Muscle of leg (tissue), 11 donors: ENCODE measurements around the gene SPRED1. TPM values are rescaled to one million over a fixed set of nuclear protein-coding genes. Genes with fewer than 3 reads are reported as not detected.

Source experiments
- DNase-seq: peaks from one replicate; pipeline ENCODE4 v3.0.0; 2013
- H3K27ac ChIP-seq: one replicate; pipeline ENCODE4 v1.5.1; 2013; ENCODE audit warnings: mild to moderate bottlenecking, low read length, control low read depth
- H3K27me3 ChIP-seq: one replicate; pipeline ENCODE4 v1.6.1; 2013; ENCODE audit warnings: low read length; ENCODE audit not compliant: control insufficient read depth, insufficient read depth
- H3K36me3 ChIP-seq: one replicate; pipeline ENCODE4 v1.6.1; 2013; ENCODE audit warnings: low read length; ENCODE audit not compliant: control insufficient read depth, insufficient read depth
- H3K4me1 ChIP-seq: one replicate; pipeline ENCODE4 v1.6.1; 2013; ENCODE audit warnings: low read length; ENCODE audit not compliant: control insufficient read depth, insufficient read depth
- H3K4me3 ChIP-seq: one replicate; pipeline ENCODE4 v1.5.1; 2013; ENCODE audit warnings: low read length, control low read depth
- H3K9me3 ChIP-seq: replicated peaks from 2 replicates; pipeline ENCODE4 v1.6.1; 2013; ENCODE audit warnings: low read depth, low read length; ENCODE audit not compliant: control insufficient read depth
- WGBS: methylation state at CpG from one replicate; pipeline ENCODE4 v1.1.5; 2013; ENCODE audit warnings: missing lambda C conversion rate; ENCODE audit not compliant: insufficient coverage; 5-methylcytosine and 5-hydroxymethylcytosine counted together
- polyA plus RNA-seq, 8 donors: library from polyadenylated mRNA; unstranded; fragments of 120-200 nt; gene quantifications; one replicate each; pipeline versions ENCODE4 v1.2.1 to v1.2.3, GENCODE V29; 2013; ENCODE audit warnings: inconsistent platforms in 1 of 8, low replicate concordance in 1 of 8; ENCODE audit not compliant: insufficient read length in 8 of 8, insufficient read depth in 1 of 8
- total RNA-seq: library from RNA; stranded (reverse); fragments of 120-200 nt; gene quantifications from one replicate; pipeline ENCODE4 v1.2.4, GENCODE V29; 2013

Gene SPRED1
- total and polyA plus RNA-seq, 9 donors = 21.4 to 50.5 (median 31.4) TPM

GRCh38 chr15:38213356-38213755, 39.3 kb upstream of the SPRED1 start:
- no peaks in the 10 kb centered on the region for H3K36me3 ChIP-seq
- H3K4me1 ChIP-seq = peaks cover 15% of the 10 kb centered on the region
- WGBS = 95% methylated on average over 2 of the region's 2 CpGs

GRCh38 chr15:38215707-38216106, 36.9 kb upstream of the SPRED1 start:
- no peaks in the 10 kb centered on the region for H3K36me3 ChIP-seq
- DNase-seq = no peak
- WGBS = 100% methylated on average over 1 of the region's 1 CpG
- no peaks in the 10 kb centered on the region for H3K27me3 ChIP-seq
- no peak overlapping the region for H3K27ac ChIP-seq
- no peaks in the 10 kb centered on the region for H3K9me3 ChIP-seq
- peaks cover 15% of the 10 kb centered on the region for H3K4me1 ChIP-seq
- no peak overlapping the region for H3K4me3 ChIP-seq

More at GRCh38 chr15:38213356-38213755, 39.3 kb upstream of the SPRED1 start:
- H3K27ac ChIP-seq = no peak overlapping the region
- H3K9me3 ChIP-seq = no peaks in the 10 kb centered on the region
- DNase-seq = no peak
- H3K4me3 ChIP-seq = no peak overlapping the region
- no peaks in the 10 kb centered on the region for H3K27me3 ChIP-seq

GRCh38 chr15:38216763-38217162, 35.9 kb upstream of the SPRED1 start:
- WGBS = 47% methylated on average over 3 of the region's 4 CpGs
- Histone ChIP-seq H3K36me3 (no peaks in the 10 kb centered on the region), H3K4me1 (peaks cover 15% of the 10 kb centered on the region), H3K27ac (peak overlapping the region; percentile 64), H3K9me3 (no peaks in the 10 kb centered on the region), H3K4me3 (no peak overlapping the region), H3K27me3 (no peaks in the 10 kb centered on the region)
- DNase-seq = no peak

GRCh38 chr15:38217191-38217595, 35.4 kb upstream of the SPRED1 start:
- Histone ChIP-seq H3K4me1 (peaks cover 15% of the 10 kb centered on the region), H3K27ac (peak overlapping the region; percentile 64), H3K9me3 (no peaks in the 10 kb centered on the region), H3K36me3 (no peaks in the 10 kb centered on the region), H3K4me3 (no peak overlapping the region), H3K27me3 (no peaks in the 10 kb centered on the region)
- no CpG with 5 or more reads among the region's 3 CpGs for WGBS
- DNase-seq = peak; percentile 83

- Histone ChIP-seq H3K27ac (peak overlapping the region; percentile 64), H3K9me3 (no peaks in the 10 kb centered on the region), H3K4me3 (no peak overlapping the region), H3K36me3 (no peaks in the 10 kb centered on the region), H3K27me3 (no peaks in the 10 kb centered on the region), H3K4me1 (peaks cover 13% of the 10 kb centered on the region)
- peak; percentile 87 for DNase-seq
- 60% methylated on average over 1 of the region's 3 CpGs for WGBS
Measured at GRCh38 chr15:38217788-38218609, 34.6 kb upstream of the SPRED1 start.

- no peak for DNase-seq
- WGBS = 89% methylated on average over 1 of the region's 3 CpGs
- no peaks in the 10 kb centered on the region for H3K27me3 ChIP-seq
- no peak overlapping the region for H3K4me3 ChIP-seq
- no peak overlapping the region for H3K27ac ChIP-seq
- no peaks in the 10 kb centered on the region for H3K36me3 ChIP-seq
- H3K4me1 ChIP-seq = peaks cover 13% of the 10 kb centered on the region
- no peaks in the 10 kb centered on the region for H3K9me3 ChIP-seq
Measured at GRCh38 chr15:38220606-38221273, 31.9 kb upstream of the SPRED1 start.

- no peak overlapping the region for H3K27ac ChIP-seq
- no peaks in the 10 kb centered on the region for H3K36me3 ChIP-seq
- WGBS = no CpG with 5 or more reads among the region's 2 CpGs
Measured at GRCh38 chr15:38224486-38224885, 28.1 kb upstream of the SPRED1 start.

GRCh38 chr15:38225381-38225780, 27.3 kb upstream of the SPRED1 start:
- H3K4me1 ChIP-seq = peaks cover 3% of the 10 kb centered on the region
- DNase-seq = no peak
- H3K27ac ChIP-seq = no peak overlapping the region
- no CpG with 5 or more reads among the region's 1 CpG for WGBS
- H3K9me3 ChIP-seq = no peaks in the 10 kb centered on the region
- no peaks in the 10 kb centered on the region for H3K36me3 ChIP-seq
- no peak overlapping the region for H3K4me3 ChIP-seq
- no peaks in the 10 kb centered on the region for H3K27me3 ChIP-seq

More at GRCh38 chr15:38224486-38224885, 28.1 kb upstream of the SPRED1 start:
- H3K27me3 ChIP-seq = no peaks in the 10 kb centered on the region
- H3K4me3 ChIP-seq = no peak overlapping the region
- H3K4me1 ChIP-seq = peaks cover 3% of the 10 kb centered on the region
- DNase-seq = no peak
- no peaks in the 10 kb centered on the region for H3K9me3 ChIP-seq

GRCh38 chr15:38226608-38227266, 25.9 kb upstream of the SPRED1 start:
- Histone ChIP-seq H3K4me1 (peaks cover 5% of the 10 kb centered on the region), H3K9me3 (no peaks in the 10 kb centered on the region), H3K27me3 (no peaks in the 10 kb centered on the region), H3K4me3 (no peak overlapping the region), H3K27ac (no peak overlapping the region), H3K36me3 (no peaks in the 10 kb centered on the region)
- WGBS = no CpG with 5 or more reads among the region's 4 CpGs
- DNase-seq = peak; percentile 68

- Histone ChIP-seq H3K4me3 (no peak overlapping the region), H3K36me3 (no peaks in the 10 kb centered on the region), H3K4me1 (peaks cover 5% of the 10 kb centered on the region), H3K27me3 (no peaks in the 10 kb centered on the region), H3K27ac (peak overlapping the region; percentile 67), H3K9me3 (no peaks in the 10 kb centered on the region)
- DNase-seq = no peak
Measured at GRCh38 chr15:38227941-38228340, 24.7 kb upstream of the SPRED1 start.
